ENCODE measurements around the gene RNF133.

Gene RNF133

GRCh38 chr7:122694697-122695096 is 4.2 kb downstream of the RNF133 start:
- DNase-seq = no peak
- H3K9me3 ChIP-seq = no peaks in the 10 kb centered on the region
- H3K27me3 ChIP-seq = no peaks in the 10 kb centered on the region
- H3K4me1 ChIP-seq = no peaks in the 10 kb centered on the region
- H3K36me3 ChIP-seq = no peaks in the 10 kb centered on the region
- H3K4me3 ChIP-seq (ENCODE audit: low read depth, low read length) = no peak overlapping the region
- TF ChIP-seq CTCF (IDR thresholded peaks at IDR 0.05; ENCODE audit: low read depth, low read length) = no peak

- H3K27me3 ChIP-seq = no peaks in the 10 kb centered on the region
- DNase-seq = no peak
- no peaks in the 10 kb centered on the region for H3K36me3 ChIP-seq
- no peaks in the 10 kb centered on the region for H3K4me1 ChIP-seq
- H3K4me3 ChIP-seq (ENCODE audit: low read depth, low read length) = no peak overlapping the region
- no peaks in the 10 kb centered on the region for H3K9me3 ChIP-seq
- no peak for TF ChIP-seq CTCF (IDR thresholded peaks at IDR 0.05; ENCODE audit: low read depth, low read length)
These were observed 6.1 kb downstream of the RNF133 start for GRCh38 chr7:122692769-122693309.

- Histone ChIP-seq H3K9me3 (no peaks in the 10 kb centered on the region), H3K4me3 (ENCODE audit: low read depth, low read length) (no peak overlapping the region), H3K27me3 (peaks cover 2% of the 10 kb centered on the region; the same call in 1 of the 2 replicates), H3K36me3 (no peaks in the 10 kb centered on the region), H3K4me1 (no peaks in the 10 kb centered on the region)
- no peak for DNase-seq
- no peak for TF ChIP-seq CTCF (IDR thresholded peaks at IDR 0.05; ENCODE audit: low read depth, low read length)
These were observed 7.2 kb downstream of the RNF133 start for GRCh38 chr7:122691569-122692235.

GRCh38 chr7:122689346-122690109 is 9.4 kb downstream of the RNF133 start:
- no peak for TF ChIP-seq CTCF (IDR thresholded peaks at IDR 0.05; ENCODE audit: low read depth, low read length)
- DNase-seq = no peak
- no peak overlapping the region for H3K4me3 ChIP-seq (ENCODE audit: low read depth, low read length)
- no peaks in the 10 kb centered on the region for H3K36me3 ChIP-seq
- no peaks in the 10 kb centered on the region for H3K4me1 ChIP-seq
- H3K9me3 ChIP-seq = no peaks in the 10 kb centered on the region
- H3K27me3 ChIP-seq = peaks cover 2% of the 10 kb centered on the region

- no peaks in the 10 kb centered on the region for H3K36me3 ChIP-seq
- no peaks in the 10 kb centered on the region for H3K9me3 ChIP-seq
- no peaks in the 10 kb centered on the region for H3K4me1 ChIP-seq
- no peak overlapping the region for H3K4me3 ChIP-seq (ENCODE audit: low read depth, low read length)
- no peak for DNase-seq
- H3K27me3 ChIP-seq = peaks cover 2% of the 10 kb centered on the region
- TF ChIP-seq CTCF (IDR thresholded peaks at IDR 0.05; ENCODE audit: low read depth, low read length) = no peak
These were observed 10.4 kb downstream of the RNF133 start for GRCh38 chr7:122688400-122688998.

Data from BE2C (cell line).